GM23338 (cell line): ENCODE results near the gene ZNF581.

Experiments used
- CTCF ChIP-seq, 2 experiments: fragments of 200-600 bp in 1 of 2; sonication (generic) in 1 of 2; conservative IDR thresholded peaks; 2 replicates each; pipeline versions ENCODE4 v1.5.1 to v1.6.1; 2016 to 2017; ENCODE audit warnings: antibody characterized with exemption in 2 of 2, low read depth in 2 of 2, mild to moderate bottlenecking in 2 of 2, moderate library complexity in 1 of 2
- EZH2 ChIP-seq: fragments of 200-600 bp; sonication (generic); IDR thresholded peaks from one replicate; pipeline ENCODE4 v1.8.0; 2017; ENCODE audit warnings: antibody characterized with exemption, mild to moderate bottlenecking, low read depth; ENCODE audit not compliant: unreplicated experiment
- TF ChIP-seq, protein P1 (sequence below): IDR thresholded peaks from one replicate; pipeline ENCODE4 v1.6.1; 2018; ENCODE audit warnings: antibody characterized with exemption; ENCODE audit not compliant: unreplicated experiment

DNA sequence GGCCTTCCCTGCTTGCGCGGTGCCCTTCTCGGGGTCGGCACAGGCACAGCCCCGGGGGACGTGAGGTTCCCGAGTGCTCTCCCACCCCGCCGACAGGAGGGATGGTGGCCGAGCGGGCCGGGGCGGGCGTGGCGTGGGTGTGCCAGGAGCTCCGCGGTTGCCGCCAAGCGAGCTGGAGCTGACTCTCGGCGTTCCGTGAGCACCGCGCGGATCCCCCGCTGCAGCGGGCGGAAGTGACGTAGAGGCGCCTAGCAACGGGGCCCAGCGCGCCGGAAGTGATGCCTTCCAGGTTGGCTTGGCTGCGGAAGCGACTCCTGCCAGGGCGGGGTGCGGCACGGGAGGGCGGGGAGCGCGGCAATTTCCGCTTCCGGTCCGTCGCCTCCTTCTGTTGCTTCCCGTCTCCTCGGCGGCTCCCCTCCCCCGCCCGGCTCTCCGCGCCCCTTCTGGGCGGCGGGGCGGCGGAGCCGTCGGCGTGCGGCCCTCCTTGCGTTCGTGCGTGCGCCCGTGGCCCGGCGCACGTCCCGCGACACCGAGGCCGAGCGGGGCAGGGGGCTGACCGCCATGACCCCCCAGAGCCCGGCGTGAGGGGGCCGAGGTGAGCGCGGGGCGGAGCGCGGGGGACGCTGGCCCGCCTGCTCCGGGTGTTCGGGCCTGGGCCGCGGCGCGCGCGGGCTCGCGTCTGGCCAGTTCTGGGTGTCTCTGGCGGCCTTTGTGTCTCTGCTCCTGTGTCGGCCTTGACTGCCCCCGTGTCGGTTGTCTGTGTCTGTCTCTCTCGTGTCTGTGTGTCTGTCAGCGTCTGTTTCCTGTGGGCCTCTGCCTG, 31.6 kb downstream of the ZNF581 start, which contains the start of gene EPN1:
- TF ChIP-seq CTCF (conservative IDR thresholded peaks at IDR 0.05; ENCODE audit: low read depth in 2 of 2) (no peak), EZH2 (no peak)
- TF ChIP-seq, protein P1, sequence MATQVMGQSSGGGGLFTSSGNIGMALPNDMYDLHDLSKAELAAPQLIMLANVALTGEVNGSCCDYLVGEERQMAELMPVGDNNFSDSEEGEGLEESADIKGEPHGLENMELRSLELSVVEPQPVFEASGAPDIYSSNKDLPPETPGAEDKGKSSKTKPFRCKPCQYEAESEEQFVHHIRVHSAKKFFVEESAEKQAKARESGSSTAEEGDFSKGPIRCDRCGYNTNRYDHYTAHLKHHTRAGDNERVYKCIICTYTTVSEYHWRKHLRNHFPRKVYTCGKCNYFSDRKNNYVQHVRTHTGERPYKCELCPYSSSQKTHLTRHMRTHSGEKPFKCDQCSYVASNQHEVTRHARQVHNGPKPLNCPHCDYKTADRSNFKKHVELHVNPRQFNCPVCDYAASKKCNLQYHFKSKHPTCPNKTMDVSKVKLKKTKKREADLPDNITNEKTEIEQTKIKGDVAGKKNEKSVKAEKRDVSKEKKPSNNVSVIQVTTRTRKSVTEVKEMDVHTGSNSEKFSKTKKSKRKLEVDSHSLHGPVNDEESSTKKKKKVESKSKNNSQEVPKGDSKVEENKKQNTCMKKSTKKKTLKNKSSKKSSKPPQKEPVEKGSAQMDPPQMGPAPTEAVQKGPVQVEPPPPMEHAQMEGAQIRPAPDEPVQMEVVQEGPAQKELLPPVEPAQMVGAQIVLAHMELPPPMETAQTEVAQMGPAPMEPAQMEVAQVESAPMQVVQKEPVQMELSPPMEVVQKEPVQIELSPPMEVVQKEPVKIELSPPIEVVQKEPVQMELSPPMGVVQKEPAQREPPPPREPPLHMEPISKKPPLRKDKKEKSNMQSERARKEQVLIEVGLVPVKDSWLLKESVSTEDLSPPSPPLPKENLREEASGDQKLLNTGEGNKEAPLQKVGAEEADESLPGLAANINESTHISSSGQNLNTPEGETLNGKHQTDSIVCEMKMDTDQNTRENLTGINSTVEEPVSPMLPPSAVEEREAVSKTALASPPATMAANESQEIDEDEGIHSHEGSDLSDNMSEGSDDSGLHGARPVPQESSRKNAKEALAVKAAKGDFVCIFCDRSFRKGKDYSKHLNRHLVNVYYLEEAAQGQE: no peak
